Measurements from ENCODE around the gene LARP1B. TPM values are rescaled to one million over a fixed set of nuclear protein-coding genes. Genes with fewer than 3 reads are reported as not detected.

Gene LARP1B
- total RNA-seq, 1 experiment from 2014 or later = 42.9 TPM

- H3K14ac ChIP-seq (ENCODE audit: insufficient read depth, low read length) = no peak overlapping the region
- no peaks in the 10 kb centered on the region for H3K23me2 ChIP-seq (ENCODE audit: insufficient read length, low read depth, low read length, poor library complexity, severe bottlenecking)
- no peak overlapping the region for H2AK5ac ChIP-seq (ENCODE audit: insufficient read length, low read length)
- H3K9ac ChIP-seq (ENCODE audit: extremely low read depth, insufficient read length, low read length) = no peak overlapping the region
- WGBS (ENCODE audit: extremely low coverage, insufficient read length, low lambda C conversion rate) = no CpG with 5 or more reads among the region's 3 CpGs
- no peak overlapping the region for H2AFZ ChIP-seq (ENCODE audit: low read length)
- no peak overlapping the region for H3K27ac ChIP-seq (ENCODE audit: insufficient read length, low read depth, low read length)
- H3K4me1 ChIP-seq (ENCODE audit: insufficient read depth, low read length) = no peaks in the 10 kb centered on the region
- no peak overlapping the region for H3K4me3 Mint-ChIP-seq
- no peaks in the 10 kb centered on the region for H3K79me1 ChIP-seq (ENCODE audit: insufficient read depth, low read depth, low read length, poor library complexity, severe bottlenecking)
- H3K36me3 Mint-ChIP-seq (ENCODE audit: insufficient read depth in 1 of 3, low read depth in 3 of 3) = peaks cover 19 to 48% (median 47%) of the 10 kb centered on the region in 3 experiments; a peak in 6 of 7 replicates
- no peak overlapping the region for H2BK15ac ChIP-seq (ENCODE audit: low read depth, low read length)
- H3K4me2 ChIP-seq (ENCODE audit: insufficient read depth, insufficient read length, low read length) = no peak overlapping the region
- no peaks in the 10 kb centered on the region for H4K20me1 ChIP-seq (ENCODE audit: control insufficient read depth, insufficient read depth, insufficient read length)
- no peak overlapping the region for H3K27ac Mint-ChIP-seq
- no peak for TF ChIP-seq CTCF (conservative IDR thresholded peaks at IDR 0.05)
- H2BK12ac ChIP-seq (ENCODE audit: insufficient read length, low read depth, low read length) = no peak overlapping the region
- no peaks in the 10 kb centered on the region for H3K9me3 Mint-ChIP-seq
- no peak overlapping the region for H3K56ac ChIP-seq (ENCODE audit: insufficient read length, low read depth, low read length)
- H3K18ac ChIP-seq (ENCODE audit: insufficient read length, low read depth, low read length) = no peak overlapping the region
- no peaks in the 10 kb centered on the region for H3K27me3 ChIP-seq (ENCODE audit: insufficient read depth, low read length)
- no peaks in the 10 kb centered on the region for H3K4me1 Mint-ChIP-seq
- no peaks in the 10 kb centered on the region for H3K27me3 Mint-ChIP-seq (ENCODE audit: low read depth)
- H2BK120ac ChIP-seq (ENCODE audit: low read depth, low read length, poor library complexity, severe bottlenecking) = no peak overlapping the region
- DNase-seq = no peak
- no peak overlapping the region for H3T11ph ChIP-seq (ENCODE audit: low read length)
- H4K8ac ChIP-seq (replicated peaks; ENCODE audit: insufficient read length, low read depth, low read length) = no peak overlapping the region
- H3K23ac ChIP-seq (ENCODE audit: insufficient read length, low read depth, low read length) = no peak overlapping the region
- no peaks in the 10 kb centered on the region for H3K9me3 ChIP-seq (ENCODE audit: control insufficient read depth, low read depth, low read length)
- H4K5ac ChIP-seq (ENCODE audit: insufficient read length, low read depth, low read length) = no peak overlapping the region
- no peaks in the 10 kb centered on the region for H3K79me2 ChIP-seq (ENCODE audit: insufficient read depth, low read length)
- H3K4ac ChIP-seq (ENCODE audit: low read depth, low read length) = no peak overlapping the region
- no peak overlapping the region for H2BK5ac ChIP-seq (ENCODE audit: insufficient read length, low read length)
- no peak overlapping the region for H2BK20ac ChIP-seq (ENCODE audit: low read depth, low read length, poor library complexity, severe bottlenecking)
- H4K91ac ChIP-seq (ENCODE audit: insufficient read length, low read depth, low read length) = no peak overlapping the region
Measured at GRCh38 chr4:128107766-128108165, 46.7 kb downstream of the LARP1B start.

Measured in H9 (cell line).